ENCODE results near the gene GUCD1. TPM values are rescaled to one million over a fixed set of nuclear protein-coding genes. Genes with fewer than 3 reads are reported as not detected.

Gene GUCD1
- total and polyA plus RNA-seq, 2 of the 13 experiments (the other 11 are each of a cell fraction or from before 2014, with no cell fraction given): 128 to 245 TPM

DNA sequence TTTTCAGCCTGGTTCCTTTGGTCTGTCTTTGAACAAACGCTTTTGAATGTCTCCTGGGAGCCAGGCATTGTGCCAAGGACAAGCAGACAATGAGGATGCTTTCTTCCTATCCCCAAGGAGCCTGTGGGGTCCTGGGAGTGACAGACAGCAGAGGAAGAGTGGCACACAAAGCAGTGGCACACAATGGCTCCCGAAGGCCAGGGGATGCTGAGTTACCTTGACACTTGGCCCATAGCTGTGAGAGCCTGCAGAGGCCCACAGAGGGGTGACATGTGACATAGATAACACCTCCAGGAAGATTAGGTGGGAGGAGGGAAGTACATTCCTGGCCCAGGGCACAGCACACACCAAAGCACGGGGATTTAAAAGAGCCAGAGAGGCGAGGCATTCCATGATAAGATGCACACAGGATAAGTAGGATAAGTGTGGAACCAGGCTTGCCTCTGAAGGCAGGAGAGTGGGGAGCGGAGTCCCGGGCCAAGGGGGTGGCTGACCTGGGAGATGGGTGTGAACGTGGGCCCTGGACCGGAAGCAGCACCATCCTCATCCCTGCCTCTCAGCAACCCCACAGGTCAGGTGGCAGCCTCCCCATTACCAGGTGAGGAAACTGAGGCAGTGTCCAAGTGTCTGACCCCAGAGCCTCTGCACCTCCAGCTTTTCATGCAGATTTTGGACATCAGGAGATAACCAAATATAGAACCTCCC, 53.5 kb downstream of the GUCD1 start (continued):
- TF ChIP-seq ZNF607 (CRISPR knock-in tag; IDR thresholded peaks at IDR 0.05; ENCODE audit: borderline replicate concordance) (no peak), MTA1 (CRISPR knock-in tag; IDR thresholded peaks at IDR 0.05; ENCODE audit: borderline replicate concordance) (peak; percentile 40; the same call in 1 of the 2 replicates), ZNF619 (CRISPR knock-in tag; IDR thresholded peaks at IDR 0.05) (no peak), ZNF282 (IDR thresholded peaks at IDR 0.05; ENCODE audit: partially characterized antibody) (no peak), RXRA (CRISPR knock-in tag; IDR thresholded peaks at IDR 0.05) (peak; percentile 57; the same call in 1 of the 2 replicates), ERF (CRISPR knock-in tag; IDR thresholded peaks at IDR 0.05) (0 out of 2 replicates have a peak, but pooled peaks have one; percentile 27), ZNF550 (CRISPR knock-in tag; IDR thresholded peaks at IDR 0.05; ENCODE audit: borderline replicate concordance) (no peak), SMAD9 (CRISPR knock-in tag; IDR thresholded peaks at IDR 0.05) (no peak), ZNF558 (CRISPR knock-in tag; IDR thresholded peaks at IDR 0.05; ENCODE audit: borderline replicate concordance) (0 out of 2 replicates have a peak, but pooled peaks have one; percentile 48), ZNF75D (CRISPR knock-in tag; IDR thresholded peaks at IDR 0.05; ENCODE audit: borderline replicate concordance) (no peak)
- TF ChIP-seq, protein P1, sequence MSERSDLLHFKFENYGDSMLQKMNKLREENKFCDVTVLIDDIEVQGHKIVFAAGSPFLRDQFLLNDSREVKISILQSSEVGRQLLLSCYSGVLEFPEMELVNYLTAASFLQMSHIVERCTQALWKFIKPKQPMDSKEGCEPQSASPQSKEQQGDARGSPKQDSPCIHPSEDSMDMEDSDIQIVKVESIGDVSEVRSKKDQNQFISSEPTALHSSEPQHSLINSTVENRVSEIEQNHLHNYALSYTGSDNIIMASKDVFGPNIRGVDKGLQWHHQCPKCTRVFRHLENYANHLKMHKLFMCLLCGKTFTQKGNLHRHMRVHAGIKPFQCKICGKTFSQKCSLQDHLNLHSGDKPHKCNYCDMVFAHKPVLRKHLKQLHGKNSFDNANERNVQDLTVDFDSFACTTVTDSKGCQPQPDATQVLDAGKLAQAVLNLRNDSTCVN (CRISPR knock-in tag; IDR thresholded peaks at IDR 0.05; ENCODE audit: borderline replicate concordance): 0 out of 2 replicates have a peak, but pooled peaks have one; percentile 64
- TF ChIP-seq, protein P2, sequence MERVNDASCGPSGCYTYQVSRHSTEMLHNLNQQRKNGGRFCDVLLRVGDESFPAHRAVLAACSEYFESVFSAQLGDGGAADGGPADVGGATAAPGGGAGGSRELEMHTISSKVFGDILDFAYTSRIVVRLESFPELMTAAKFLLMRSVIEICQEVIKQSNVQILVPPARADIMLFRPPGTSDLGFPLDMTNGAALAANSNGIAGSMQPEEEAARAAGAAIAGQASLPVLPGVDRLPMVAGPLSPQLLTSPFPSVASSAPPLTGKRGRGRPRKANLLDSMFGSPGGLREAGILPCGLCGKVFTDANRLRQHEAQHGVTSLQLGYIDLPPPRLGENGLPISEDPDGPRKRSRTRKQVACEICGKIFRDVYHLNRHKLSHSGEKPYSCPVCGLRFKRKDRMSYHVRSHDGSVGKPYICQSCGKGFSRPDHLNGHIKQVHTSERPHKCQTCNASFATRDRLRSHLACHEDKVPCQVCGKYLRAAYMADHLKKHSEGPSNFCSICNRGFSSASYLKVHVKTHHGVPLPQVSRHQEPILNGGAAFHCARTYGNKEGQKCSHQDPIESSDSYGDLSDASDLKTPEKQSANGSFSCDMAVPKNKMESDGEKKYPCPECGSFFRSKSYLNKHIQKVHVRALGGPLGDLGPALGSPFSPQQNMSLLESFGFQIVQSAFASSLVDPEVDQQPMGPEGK (CRISPR knock-in tag; IDR thresholded peaks at IDR 0.05): peak; percentile 60
- TF ChIP-seq, protein P3, sequence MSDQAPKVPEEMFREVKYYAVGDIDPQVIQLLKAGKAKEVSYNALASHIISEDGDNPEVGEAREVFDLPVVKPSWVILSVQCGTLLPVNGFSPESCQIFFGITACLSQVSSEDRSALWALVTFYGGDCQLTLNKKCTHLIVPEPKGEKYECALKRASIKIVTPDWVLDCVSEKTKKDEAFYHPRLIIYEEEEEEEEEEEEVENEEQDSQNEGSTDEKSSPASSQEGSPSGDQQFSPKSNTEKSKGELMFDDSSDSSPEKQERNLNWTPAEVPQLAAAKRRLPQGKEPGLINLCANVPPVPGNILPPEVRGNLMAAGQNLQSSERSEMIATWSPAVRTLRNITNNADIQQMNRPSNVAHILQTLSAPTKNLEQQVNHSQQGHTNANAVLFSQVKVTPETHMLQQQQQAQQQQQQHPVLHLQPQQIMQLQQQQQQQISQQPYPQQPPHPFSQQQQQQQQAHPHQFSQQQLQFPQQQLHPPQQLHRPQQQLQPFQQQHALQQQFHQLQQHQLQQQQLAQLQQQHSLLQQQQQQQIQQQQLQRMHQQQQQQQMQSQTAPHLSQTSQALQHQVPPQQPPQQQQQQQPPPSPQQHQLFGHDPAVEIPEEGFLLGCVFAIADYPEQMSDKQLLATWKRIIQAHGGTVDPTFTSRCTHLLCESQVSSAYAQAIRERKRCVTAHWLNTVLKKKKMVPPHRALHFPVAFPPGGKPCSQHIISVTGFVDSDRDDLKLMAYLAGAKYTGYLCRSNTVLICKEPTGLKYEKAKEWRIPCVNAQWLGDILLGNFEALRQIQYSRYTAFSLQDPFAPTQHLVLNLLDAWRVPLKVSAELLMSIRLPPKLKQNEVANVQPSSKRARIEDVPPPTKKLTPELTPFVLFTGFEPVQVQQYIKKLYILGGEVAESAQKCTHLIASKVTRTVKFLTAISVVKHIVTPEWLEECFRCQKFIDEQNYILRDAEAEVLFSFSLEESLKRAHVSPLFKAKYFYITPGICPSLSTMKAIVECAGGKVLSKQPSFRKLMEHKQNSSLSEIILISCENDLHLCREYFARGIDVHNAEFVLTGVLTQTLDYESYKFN (CRISPR knock-in tag; conservative IDR thresholded peaks at IDR 0.05): peak; percentile 49; the same call in 1 of the 2 replicates
- TF ChIP-seq, protein P4, sequence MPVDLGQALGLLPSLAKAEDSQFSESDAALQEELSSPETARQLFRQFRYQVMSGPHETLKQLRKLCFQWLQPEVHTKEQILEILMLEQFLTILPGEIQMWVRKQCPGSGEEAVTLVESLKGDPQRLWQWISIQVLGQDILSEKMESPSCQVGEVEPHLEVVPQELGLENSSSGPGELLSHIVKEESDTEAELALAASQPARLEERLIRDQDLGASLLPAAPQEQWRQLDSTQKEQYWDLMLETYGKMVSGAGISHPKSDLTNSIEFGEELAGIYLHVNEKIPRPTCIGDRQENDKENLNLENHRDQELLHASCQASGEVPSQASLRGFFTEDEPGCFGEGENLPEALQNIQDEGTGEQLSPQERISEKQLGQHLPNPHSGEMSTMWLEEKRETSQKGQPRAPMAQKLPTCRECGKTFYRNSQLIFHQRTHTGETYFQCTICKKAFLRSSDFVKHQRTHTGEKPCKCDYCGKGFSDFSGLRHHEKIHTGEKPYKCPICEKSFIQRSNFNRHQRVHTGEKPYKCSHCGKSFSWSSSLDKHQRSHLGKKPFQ (CRISPR knock-in tag; IDR thresholded peaks at IDR 0.05; ENCODE audit: insufficient replicate concordance): no peak
- TF ChIP-seq, protein P5, sequence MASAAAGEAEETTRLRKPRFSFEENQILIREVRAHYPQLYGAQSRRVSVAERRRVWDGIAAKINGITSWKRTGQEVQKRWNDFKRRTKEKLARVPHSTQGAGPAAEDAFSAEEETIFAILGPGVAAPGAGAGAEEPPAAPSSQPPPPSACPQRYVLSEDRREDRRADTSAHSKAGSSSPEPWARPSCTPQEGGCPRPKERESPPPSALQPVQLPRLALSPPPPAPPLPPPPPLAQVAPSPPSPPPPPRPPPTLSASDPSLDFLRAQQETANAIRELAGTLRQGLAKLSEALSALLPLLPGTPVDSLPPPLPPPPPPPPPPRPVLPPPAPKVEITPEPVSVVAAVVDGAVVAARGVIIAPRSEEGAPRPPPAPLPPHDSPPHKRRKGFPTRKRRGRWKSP (CRISPR knock-in tag; IDR thresholded peaks at IDR 0.05): no peak
- TF ChIP-seq, protein P6, sequence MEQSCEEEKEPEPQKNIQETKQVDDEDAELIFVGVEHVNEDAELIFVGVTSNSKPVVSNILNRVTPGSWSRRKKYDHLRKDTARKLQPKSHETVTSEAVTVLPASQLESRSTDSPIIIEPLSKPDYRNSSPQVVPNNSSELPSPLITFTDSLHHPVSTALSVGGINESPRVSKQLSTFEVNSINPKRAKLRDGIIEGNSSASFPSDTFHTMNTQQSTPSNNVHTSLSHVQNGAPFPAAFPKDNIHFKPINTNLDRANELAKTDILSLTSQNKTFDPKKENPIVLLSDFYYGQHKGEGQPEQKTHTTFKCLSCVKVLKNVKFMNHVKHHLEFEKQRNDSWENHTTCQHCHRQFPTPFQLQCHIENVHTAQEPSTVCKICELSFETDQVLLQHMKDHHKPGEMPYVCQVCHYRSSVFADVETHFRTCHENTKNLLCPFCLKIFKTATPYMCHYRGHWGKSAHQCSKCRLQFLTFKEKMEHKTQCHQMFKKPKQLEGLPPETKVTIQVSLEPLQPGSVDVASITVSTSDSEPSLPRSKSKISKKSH (CRISPR knock-in tag; IDR thresholded peaks at IDR 0.05; ENCODE audit: borderline replicate concordance): no peak
